Type B pancreatic cell (in vitro differentiated cells): ENCODE results near the gene SNTG2. TPM values are rescaled to one million over a fixed set of nuclear protein-coding genes. Genes with fewer than 3 reads are reported as not detected.

Source experiments
- DNase-seq: peaks from one replicate; pipeline ENCODE4 v3.0.0; 2021; ENCODE audit warnings: mixed read lengths; ENCODE audit not compliant: unreplicated experiment; ENCODE audit errors: extremely low spot score
- H3K27ac Mint-ChIP-seq: 2 replicates; pipeline ENCODE4 v1.8.0; 2021; ENCODE audit warnings: mild to moderate bottlenecking, mixed read lengths
- H3K27me3 Mint-ChIP-seq: 2 replicates; pipeline ENCODE4 v1.8.0; 2021; ENCODE audit warnings: mixed read lengths
- H3K36me3 Mint-ChIP-seq: 2 replicates; pipeline ENCODE4 v1.8.0; 2021; ENCODE audit warnings: mixed read lengths
- H3K4me1 Mint-ChIP-seq: one replicate; pipeline ENCODE4 v1.8.0; 2021; ENCODE audit warnings: mixed read lengths; ENCODE audit not compliant: unreplicated experiment
- H3K4me3 Mint-ChIP-seq: 2 replicates; pipeline ENCODE4 v1.8.0; 2021; ENCODE audit warnings: mild to moderate bottlenecking, mixed read lengths
- H3K9me3 Mint-ChIP-seq: 2 replicates; pipeline ENCODE4 v1.8.0; 2021; ENCODE audit warnings: mixed read lengths
- total RNA-seq: library from RNA; stranded (reverse); gene quantifications from 2 replicates; pipeline ENCODE4 v1.2.1, GENCODE V29; 2021; ENCODE audit warnings: low replicate concordance
- TF ChIP-seq, protein P1 (sequence below): fragments of 200-600 bp; sonication (generic); conservative IDR thresholded peaks from 2 replicates; pipeline ENCODE4 v1.5.0; 2021; ENCODE audit warnings: antibody characterized with exemption, mild to moderate bottlenecking

The SNTG2 gene
- total RNA-seq, 1 donor from 2014 or later: 1.1 TPM

DNA sequence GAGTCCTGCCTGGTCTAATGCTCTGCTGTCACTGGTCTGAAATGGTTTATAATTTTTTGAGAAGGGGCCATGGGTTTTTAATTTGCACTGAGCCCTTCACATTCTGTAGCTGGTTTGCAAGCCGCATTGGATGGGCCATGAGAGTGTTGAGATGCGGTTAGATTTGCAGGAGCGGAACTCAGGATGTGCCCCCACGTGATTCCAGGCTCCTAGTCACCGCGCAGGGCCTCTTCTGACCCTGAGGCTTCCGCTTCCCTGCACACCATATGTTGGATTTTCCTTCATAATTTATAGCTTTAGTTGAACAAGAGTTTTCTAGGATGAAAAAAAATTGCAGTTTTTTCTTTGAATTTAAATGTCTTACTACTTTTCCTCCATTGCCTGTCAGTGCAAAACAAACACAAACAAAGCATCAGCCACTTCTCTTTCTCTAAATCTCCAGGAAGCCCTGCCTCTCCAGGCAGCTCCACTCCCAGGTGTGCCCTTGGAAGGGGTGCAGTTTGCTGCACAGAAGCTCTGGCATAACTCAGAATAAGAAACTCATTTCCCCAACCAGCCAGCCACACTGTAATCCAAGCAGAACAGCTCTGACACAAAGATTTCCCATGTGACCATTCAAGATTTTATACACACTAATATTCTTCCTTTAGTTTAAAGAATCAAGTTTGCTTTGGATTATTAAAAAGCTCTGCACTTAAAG is 444.2 kb downstream of the SNTG2 start:
- TF ChIP-seq, protein P1, sequence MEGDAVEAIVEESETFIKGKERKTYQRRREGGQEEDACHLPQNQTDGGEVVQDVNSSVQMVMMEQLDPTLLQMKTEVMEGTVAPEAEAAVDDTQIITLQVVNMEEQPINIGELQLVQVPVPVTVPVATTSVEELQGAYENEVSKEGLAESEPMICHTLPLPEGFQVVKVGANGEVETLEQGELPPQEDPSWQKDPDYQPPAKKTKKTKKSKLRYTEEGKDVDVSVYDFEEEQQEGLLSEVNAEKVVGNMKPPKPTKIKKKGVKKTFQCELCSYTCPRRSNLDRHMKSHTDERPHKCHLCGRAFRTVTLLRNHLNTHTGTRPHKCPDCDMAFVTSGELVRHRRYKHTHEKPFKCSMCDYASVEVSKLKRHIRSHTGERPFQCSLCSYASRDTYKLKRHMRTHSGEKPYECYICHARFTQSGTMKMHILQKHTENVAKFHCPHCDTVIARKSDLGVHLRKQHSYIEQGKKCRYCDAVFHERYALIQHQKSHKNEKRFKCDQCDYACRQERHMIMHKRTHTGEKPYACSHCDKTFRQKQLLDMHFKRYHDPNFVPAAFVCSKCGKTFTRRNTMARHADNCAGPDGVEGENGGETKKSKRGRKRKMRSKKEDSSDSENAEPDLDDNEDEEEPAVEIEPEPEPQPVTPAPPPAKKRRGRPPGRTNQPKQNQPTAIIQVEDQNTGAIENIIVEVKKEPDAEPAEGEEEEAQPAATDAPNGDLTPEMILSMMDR: no peak
- H3K36me3 Mint-ChIP-seq: no peaks in the 10 kb centered on the region
- no peak overlapping the region for H3K27ac Mint-ChIP-seq
- peaks cover 3% of the 10 kb centered on the region for H3K27me3 Mint-ChIP-seq
- no peak for DNase-seq
- no peak overlapping the region for H3K4me3 Mint-ChIP-seq
- H3K4me1 Mint-ChIP-seq: no peaks in the 10 kb centered on the region
- peaks cover 5% of the 10 kb centered on the region for H3K9me3 Mint-ChIP-seq

DNA sequence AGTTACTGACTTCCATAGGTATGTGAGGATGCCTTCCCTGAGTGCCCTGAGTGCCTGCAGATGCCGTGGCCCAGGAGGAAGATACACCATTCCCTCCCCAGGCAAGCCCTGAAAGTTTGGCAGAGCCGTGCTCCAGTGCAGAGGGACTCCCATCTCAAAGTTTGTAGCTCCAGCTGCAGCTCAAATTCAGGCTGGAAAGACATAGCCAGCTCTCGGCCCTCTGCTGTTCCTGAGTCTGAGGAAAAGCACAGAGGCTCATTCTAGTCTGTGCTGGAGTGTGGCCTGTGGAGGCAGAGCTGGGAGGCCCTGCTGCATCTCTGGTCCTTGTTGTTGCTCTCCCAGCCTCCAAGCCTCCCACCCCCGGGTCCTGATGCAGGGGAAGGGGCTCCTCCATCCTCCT is 446.7 kb downstream of the SNTG2 start:
- H3K4me3 Mint-ChIP-seq: no peak overlapping the region
- TF ChIP-seq, protein P1: no peak
- peaks cover 5% of the 10 kb centered on the region for H3K9me3 Mint-ChIP-seq
- no peak for DNase-seq
- H3K27ac Mint-ChIP-seq: no peak overlapping the region
- H3K36me3 Mint-ChIP-seq: no peaks in the 10 kb centered on the region
- H3K4me1 Mint-ChIP-seq: no peaks in the 10 kb centered on the region
- peaks cover 3% of the 10 kb centered on the region for H3K27me3 Mint-ChIP-seq

DNA sequence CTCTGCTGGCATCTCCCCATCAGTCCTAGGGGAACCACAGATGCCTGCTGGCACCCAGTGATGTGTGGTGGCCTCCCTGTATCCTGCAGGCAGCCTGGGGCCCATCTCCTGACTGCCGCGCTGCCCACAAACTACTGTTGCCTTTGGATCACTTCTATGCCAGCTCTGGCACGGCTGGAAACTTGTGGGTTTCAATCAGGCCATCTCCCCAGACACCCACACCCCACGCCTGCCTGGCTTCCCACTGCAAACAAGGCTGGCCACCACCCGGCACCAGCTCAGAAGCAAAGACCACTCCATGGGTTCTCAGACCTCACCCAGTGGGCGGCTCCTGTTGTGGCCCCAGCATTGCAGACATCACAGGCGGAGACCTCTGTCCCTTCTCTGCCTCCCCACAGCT is 447.5 kb downstream of the SNTG2 start:
- no peaks in the 10 kb centered on the region for H3K9me3 Mint-ChIP-seq
- peaks cover 3% of the 10 kb centered on the region for H3K27me3 Mint-ChIP-seq
- DNase-seq: no peak
- no peaks in the 10 kb centered on the region for H3K4me1 Mint-ChIP-seq
- TF ChIP-seq, protein P1: no peak
- no peak overlapping the region for H3K4me3 Mint-ChIP-seq
- H3K27ac Mint-ChIP-seq: no peak overlapping the region
- no peaks in the 10 kb centered on the region for H3K36me3 Mint-ChIP-seq

DNA sequence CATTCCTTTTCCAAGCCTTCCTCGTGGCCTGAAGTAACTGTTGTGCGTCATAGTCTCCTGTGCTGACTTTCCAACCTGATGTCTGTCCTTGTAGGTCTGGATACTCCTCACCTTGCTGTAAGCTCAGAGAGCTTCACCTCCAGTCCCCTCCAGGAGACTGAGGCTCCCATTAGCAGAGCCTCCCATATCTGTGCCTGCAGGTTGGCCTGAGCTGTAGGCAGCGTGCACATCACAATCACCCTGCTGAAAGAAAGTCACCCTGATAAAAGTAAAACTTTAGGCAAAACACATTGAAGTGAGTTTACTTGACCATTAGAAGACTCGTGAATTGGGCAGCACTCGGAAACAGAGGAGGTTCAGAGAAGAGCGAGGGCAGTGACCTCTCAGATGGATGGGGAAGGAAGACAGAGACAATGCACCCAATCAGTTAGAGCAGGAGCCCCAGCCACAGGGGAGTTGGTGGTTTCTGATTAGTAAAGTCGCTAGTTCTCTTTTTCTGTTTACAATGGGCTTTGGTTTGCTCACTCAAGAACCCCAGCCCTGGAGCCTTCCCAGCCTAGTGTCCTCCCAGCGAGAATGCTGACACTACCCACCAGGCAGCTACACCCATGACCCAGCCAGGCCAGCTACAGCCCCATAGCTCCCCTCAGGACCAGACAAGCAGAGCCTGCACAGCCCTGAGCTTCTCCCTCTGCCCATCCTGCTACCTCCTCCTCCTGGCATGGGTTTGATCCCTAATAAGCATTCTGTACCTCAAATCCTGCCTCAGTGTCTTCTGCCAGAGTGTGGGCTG is 450.5 kb downstream of the SNTG2 start:
- H3K27me3 Mint-ChIP-seq: peaks cover 3% of the 10 kb centered on the region
- H3K4me3 Mint-ChIP-seq: no peak overlapping the region
- TF ChIP-seq, protein P1: no peak
- no peaks in the 10 kb centered on the region for H3K9me3 Mint-ChIP-seq
- H3K27ac Mint-ChIP-seq: no peak overlapping the region
- DNase-seq: no peak
- H3K4me1 Mint-ChIP-seq: no peaks in the 10 kb centered on the region
- H3K36me3 Mint-ChIP-seq: no peaks in the 10 kb centered on the region

DNA sequence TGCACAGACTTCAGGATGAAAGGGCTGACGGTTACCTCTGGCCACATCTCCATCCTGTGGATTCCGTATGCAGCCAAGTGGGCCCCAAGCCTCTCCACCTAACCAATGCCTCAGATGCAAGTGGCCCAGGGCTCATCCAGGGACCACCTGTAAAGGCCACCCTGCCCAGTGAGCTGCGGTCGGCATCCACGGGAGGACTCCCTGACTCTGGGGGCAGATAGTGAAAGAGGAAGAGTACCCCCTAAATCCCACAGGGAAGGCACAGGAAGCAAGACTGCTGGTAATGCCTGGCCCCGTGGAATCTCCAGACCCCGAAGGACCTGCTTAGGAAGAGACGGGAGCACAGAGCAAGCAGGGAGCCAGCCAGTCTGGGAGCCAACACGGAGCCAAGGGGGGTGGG is 451.4 kb downstream of the SNTG2 start:
- Mint-ChIP-seq H3K4me3 (no peak overlapping the region), H3K36me3 (no peaks in the 10 kb centered on the region)
- TF ChIP-seq, protein P1: no peak

More for the DNA sequence above, 451.4 kb downstream of the SNTG2 start:
- Mint-ChIP-seq H3K27me3 (peaks cover 3% of the 10 kb centered on the region), H3K9me3 (no peaks in the 10 kb centered on the region), H3K27ac (no peak overlapping the region), H3K4me1 (peaks cover 5% of the 10 kb centered on the region)
- DNase-seq: no peak
